Peyer's patch (tissue), 4 donors: ENCODE measurements around the gene IGSF9. TPM values are rescaled to one million over a fixed set of nuclear protein-coding genes. Genes with fewer than 3 reads are reported as not detected.
A peak's percentile ranks its signal among the peaks of the same experiment; 100 is the strongest.

Source experiments
- DNase-seq, 3 donors: peaks; one replicate each; pipeline ENCODE4 v3.0.0-alpha.2; 2017 to 2019
- H3K27ac ChIP-seq, 4 donors: fragments of 200-600 bp; sonication (generic); one replicate each; pipeline ENCODE4 v1.5.1; 2016 to 2019
- H3K27me3 ChIP-seq, 2 donors: fragments of 200-600 bp; sonication (generic); one replicate each; pipeline ENCODE4 v1.5.1; 2019
- H3K36me3 ChIP-seq, 3 donors: fragments of 200-600 bp; sonication (generic); one replicate each; pipeline ENCODE4 v1.5.1; 2016 to 2019
- H3K4me1 ChIP-seq, 4 donors: fragments of 200-600 bp; sonication (generic); one replicate each; pipeline ENCODE4 v1.5.1; 2016 to 2019
- H3K4me3 ChIP-seq, 4 donors: fragments of 200-600 bp; sonication (generic); 1 replicate in 3 of 4; 2 replicates in 1 of 4; pipeline ENCODE4 v1.5.1; 2016 to 2019; ENCODE audit warnings: mild to moderate bottlenecking in 1 of 4
- H3K9me3 ChIP-seq, 4 donors: fragments of 200-600 bp; sonication (generic); one replicate each; pipeline ENCODE4 v1.5.1; 2016 to 2019; ENCODE audit warnings: mild to moderate bottlenecking in 1 of 4
- POLR2A ChIP-seq, 2 donors: fragments of 450-650 bp; IDR thresholded peaks; one replicate each; pipeline ENCODE4 v1.5.1; 2017; ENCODE audit warnings: antibody characterized with exemption in 2 of 2, mild to moderate bottlenecking in 2 of 2, moderate library complexity in 2 of 2
- total RNA-seq, 4 donors: library from RNA; depleted of rRNA; stranded (reverse); fragments of >200 nt; gene quantifications; one replicate each; pipeline ENCODE4 v1.1.0, GENCODE V29; 2016
- TF ChIP-seq, protein P1 (sequence below), 6 experiments: fragments of 450-650 bp in 4 of 6; fragments of 200-600 bp in 2 of 6; sonication (generic) in 1 of 6; IDR thresholded peaks; one replicate each; pipeline ENCODE4 v1.5.1; 2017 to 2019; ENCODE audit warnings: antibody characterized with exemption in 6 of 6, mild to moderate bottlenecking in 3 of 6, moderate library complexity in 1 of 6

Gene IGSF9
- total RNA-seq, 4 donors from 2014 or later = 5.8 to 169 (median 40.6) TPM

DNA sequence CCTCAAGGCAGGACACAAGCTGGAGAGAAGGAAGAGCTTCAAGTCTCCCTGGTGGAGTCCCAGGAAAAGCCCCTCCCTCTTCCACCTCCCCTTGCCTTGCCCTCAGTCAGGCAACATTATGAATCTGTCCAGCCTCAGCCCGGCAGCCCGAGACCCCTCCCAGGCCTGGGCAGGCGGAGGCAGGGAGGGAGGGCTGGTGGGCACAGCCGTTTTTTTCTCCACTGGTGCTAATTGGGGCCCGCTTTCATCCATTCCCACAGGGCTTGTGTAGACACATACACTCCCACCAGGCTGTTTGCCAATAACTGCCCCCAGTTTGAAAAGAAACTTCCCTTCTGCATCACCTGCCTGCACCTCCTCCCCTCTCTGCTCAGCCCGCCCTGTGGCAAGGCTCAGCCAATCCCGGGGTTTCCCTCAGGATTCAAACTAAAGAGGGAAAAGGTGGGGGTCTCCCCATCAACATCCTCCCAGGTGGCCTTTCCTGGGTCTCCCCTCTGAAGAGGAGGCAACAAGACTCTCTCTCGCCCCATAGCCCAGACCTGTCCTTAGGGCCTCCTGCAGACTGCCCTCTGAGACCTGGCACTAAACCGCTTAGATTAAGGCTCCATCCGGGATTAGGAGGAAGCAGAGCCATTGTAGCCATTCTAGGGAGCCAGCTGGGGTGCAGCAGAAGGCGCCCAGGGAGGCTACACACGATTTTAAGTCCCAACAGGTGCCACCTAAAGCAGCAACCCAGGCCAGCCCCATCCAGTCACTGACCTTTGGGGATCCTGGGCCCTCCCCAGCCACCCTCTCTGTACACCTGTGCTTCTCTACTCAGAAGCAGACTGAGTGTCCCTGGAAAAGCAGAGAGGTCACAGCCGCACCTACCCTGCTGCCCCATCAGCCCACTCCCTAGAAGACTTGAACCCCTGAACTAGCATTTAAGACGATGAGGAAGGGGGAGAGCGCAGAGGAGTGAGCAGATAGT is 3.5 kb downstream of the IGSF9 start:
- no peak overlapping the region for H3K4me3 ChIP-seq
- H3K27me3 ChIP-seq = no peaks in the 10 kb centered on the region
- H3K4me1 ChIP-seq = peaks cover 6 to 44% (median 14%) of the 10 kb centered on the region in 4 donors
- peak in 1 of 3 donors; percentile 40 for DNase-seq
- TF ChIP-seq, protein P1, sequence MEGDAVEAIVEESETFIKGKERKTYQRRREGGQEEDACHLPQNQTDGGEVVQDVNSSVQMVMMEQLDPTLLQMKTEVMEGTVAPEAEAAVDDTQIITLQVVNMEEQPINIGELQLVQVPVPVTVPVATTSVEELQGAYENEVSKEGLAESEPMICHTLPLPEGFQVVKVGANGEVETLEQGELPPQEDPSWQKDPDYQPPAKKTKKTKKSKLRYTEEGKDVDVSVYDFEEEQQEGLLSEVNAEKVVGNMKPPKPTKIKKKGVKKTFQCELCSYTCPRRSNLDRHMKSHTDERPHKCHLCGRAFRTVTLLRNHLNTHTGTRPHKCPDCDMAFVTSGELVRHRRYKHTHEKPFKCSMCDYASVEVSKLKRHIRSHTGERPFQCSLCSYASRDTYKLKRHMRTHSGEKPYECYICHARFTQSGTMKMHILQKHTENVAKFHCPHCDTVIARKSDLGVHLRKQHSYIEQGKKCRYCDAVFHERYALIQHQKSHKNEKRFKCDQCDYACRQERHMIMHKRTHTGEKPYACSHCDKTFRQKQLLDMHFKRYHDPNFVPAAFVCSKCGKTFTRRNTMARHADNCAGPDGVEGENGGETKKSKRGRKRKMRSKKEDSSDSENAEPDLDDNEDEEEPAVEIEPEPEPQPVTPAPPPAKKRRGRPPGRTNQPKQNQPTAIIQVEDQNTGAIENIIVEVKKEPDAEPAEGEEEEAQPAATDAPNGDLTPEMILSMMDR (IDR thresholded peaks at IDR 0.05) = no peak
- no peak for TF ChIP-seq POLR2A (IDR thresholded peaks at IDR 0.05)
- H3K36me3 ChIP-seq = no peaks in the 10 kb centered on the region
- no peak overlapping the region for H3K27ac ChIP-seq
- H3K9me3 ChIP-seq = no peaks in the 10 kb centered on the region

DNA sequence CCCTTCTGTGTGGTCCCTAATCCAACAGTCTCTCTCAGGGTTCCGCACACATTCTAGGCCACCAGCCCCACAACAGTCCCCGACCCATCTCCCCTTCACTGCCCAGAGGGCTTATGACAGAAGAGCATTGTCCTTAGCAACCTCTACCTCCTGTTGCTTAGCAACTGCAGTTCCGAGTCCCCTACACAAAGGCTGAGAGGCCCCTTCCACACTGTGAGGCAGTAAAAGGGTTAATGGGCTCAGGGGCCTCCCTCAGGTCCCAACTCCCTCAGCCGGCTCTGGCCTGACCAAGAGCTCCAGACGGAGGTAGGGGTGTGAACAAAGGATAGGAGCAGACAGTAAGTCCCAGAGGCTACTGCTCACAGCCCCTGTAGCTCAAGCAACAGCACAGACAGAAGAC is 4.3 kb downstream of the IGSF9 start:
- Histone ChIP-seq H3K4me1 (peaks cover 9 to 49% (median 19%) of the 10 kb centered on the region in 4 donors), H3K4me3 (no peak overlapping the region), H3K36me3 (no peaks in the 10 kb centered on the region), H3K9me3 (no peaks in the 10 kb centered on the region), H3K27me3 (no peaks in the 10 kb centered on the region), H3K27ac (no peak overlapping the region)
- peak in 1 of 3 donors; percentile 18 for DNase-seq
- TF ChIP-seq, protein P1 (IDR thresholded peaks at IDR 0.05) = no peak
- no peak for TF ChIP-seq POLR2A (IDR thresholded peaks at IDR 0.05)

DNA sequence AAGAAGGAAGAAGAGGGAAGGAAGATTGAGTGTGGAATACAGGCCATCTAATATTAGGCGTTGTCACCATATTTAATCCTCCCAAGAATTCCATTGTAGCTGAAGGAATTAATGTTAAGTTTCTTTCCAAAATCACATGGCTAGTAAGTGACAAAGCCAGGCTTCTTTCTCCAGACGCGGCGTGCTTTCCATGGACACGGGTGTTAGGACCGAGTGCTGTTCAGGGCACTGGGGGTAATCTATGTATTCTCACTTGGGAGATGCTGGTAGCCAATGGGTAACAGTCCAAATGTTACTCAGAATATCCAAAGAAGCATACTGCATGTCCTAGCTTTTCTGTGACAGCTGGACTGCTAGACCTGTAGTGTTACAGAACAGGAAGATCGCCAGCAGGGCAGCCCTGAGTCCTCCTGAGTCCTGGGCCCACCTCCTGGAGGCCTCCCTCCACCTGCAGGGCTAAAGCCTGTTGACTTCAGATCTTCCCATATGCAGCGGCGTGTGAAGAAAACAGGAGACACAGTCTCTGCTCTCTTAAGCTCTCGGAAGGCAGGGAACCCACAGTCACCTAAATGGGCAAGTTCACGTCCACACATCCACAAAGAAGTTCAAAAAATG is 5.3 kb downstream of the IGSF9 start:
- Histone ChIP-seq H3K36me3 (no peaks in the 10 kb centered on the region), H3K9me3 (no peaks in the 10 kb centered on the region), H3K4me1 (peaks cover 9 to 43% (median 12%) of the 10 kb centered on the region in 4 donors), H3K4me3 (no peak overlapping the region), H3K27me3 (no peaks in the 10 kb centered on the region), H3K27ac (peak overlapping the region in 2 of 4 donors; percentile 89 to 93)
- no peak for DNase-seq
- TF ChIP-seq, protein P1 (IDR thresholded peaks at IDR 0.05) = no peak
- TF ChIP-seq POLR2A (IDR thresholded peaks at IDR 0.05) = no peak

DNA sequence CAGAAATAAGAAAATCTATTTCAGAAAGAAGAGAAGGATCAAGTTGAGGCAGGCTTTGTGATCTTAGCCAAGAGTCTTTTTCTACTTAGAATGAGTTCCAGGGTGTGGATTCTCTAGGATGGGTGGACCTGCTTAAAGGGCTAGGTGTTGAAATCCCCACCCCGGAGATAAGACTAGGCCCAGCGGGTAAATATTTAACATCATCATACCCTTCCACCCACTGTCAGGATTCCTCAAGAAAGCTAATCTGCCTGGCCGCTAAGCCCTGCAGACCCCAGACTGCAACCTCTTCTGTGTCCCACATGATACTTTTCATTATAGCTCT is 5.8 kb downstream of the IGSF9 start:
- H3K9me3 ChIP-seq = no peaks in the 10 kb centered on the region
- TF ChIP-seq, protein P1 (IDR thresholded peaks at IDR 0.05) = no peak
- TF ChIP-seq POLR2A (IDR thresholded peaks at IDR 0.05) = no peak
- peak overlapping the region in 2 of 4 donors; percentile 89 to 93 for H3K27ac ChIP-seq
- no peak for DNase-seq
- H3K27me3 ChIP-seq = no peaks in the 10 kb centered on the region
- H3K36me3 ChIP-seq = no peaks in the 10 kb centered on the region
- no peak overlapping the region for H3K4me3 ChIP-seq
- H3K4me1 ChIP-seq = peaks cover 9 to 38% (median 9%) of the 10 kb centered on the region in 4 donors

DNA sequence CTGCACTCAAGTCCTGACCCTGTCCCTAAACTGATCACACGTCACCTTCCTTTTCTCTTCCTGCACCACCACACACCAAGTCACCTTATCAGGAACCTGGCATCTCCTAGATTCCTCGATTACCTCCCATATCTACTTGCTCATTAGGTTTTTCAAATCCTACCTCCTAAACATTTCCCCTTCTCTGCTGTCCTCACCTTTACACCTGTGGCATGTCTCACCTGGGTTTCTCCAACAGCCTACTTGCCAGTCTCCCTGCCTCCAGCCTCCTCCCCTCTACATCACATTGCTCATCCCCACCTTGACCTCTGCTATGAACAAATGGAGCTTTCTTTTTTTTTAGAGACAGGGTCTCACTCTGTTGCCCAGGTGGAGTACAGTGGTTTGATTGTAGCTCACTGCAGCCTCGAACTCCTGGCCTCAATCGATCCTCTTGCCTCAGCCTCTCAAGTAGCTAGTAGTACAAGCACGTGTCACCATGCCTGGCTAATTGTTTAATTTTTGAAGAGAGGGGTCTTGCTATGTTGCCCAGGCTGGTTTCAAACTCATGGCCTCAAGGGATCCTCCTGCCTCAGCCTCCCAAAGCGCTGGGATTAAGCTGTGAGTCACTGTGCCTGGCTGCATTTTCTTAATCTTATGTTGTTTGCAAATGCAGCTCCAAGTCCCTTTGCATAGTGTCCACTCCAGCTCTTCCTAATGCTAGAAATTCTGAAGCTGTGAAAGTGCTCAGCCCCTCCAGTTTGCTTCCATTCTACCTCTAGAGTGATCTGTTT is 6.3 kb downstream of the IGSF9 start:
- H3K36me3 ChIP-seq = no peaks in the 10 kb centered on the region
- TF ChIP-seq, protein P1 (IDR thresholded peaks at IDR 0.05) = no peak
- TF ChIP-seq POLR2A (IDR thresholded peaks at IDR 0.05) = no peak
- no peaks in the 10 kb centered on the region for H3K27me3 ChIP-seq
- peaks cover 9 to 38% (median 9%) of the 10 kb centered on the region in 4 donors for H3K4me1 ChIP-seq
- DNase-seq = no peak
- H3K27ac ChIP-seq = peak overlapping the region in 3 of 4 donors; percentile 26 to 93 (median 89)
- no peak overlapping the region for H3K4me3 ChIP-seq
- H3K9me3 ChIP-seq = no peaks in the 10 kb centered on the region
